ENCODE results near the gene ALOX12B. TPM values are rescaled to one million over a fixed set of nuclear protein-coding genes. Genes with fewer than 3 reads are reported as not detected.

ALOX12B gene
- total RNA-seq, 1 donor from 2014 or later, result 0.41 TPM

GRCh38 chr17:8075574-8076342 lies 11.8 kb downstream of the ALOX12B start:
- Mint-ChIP-seq H3K27ac (no peak overlapping the region), H3K27me3 (peaks cover 90% of the 10 kb centered on the region), H3K9me3 (ENCODE audit: low read depth) (no peaks in the 10 kb centered on the region), H3K36me3 (ENCODE audit: insufficient read depth) (no peaks in the 10 kb centered on the region), H3K4me3 (ENCODE audit: low read depth) (no peak overlapping the region), H3K4me1 (ENCODE audit: low read depth) (peaks cover 7% of the 10 kb centered on the region)
- TF ChIP-seq, protein P1, sequence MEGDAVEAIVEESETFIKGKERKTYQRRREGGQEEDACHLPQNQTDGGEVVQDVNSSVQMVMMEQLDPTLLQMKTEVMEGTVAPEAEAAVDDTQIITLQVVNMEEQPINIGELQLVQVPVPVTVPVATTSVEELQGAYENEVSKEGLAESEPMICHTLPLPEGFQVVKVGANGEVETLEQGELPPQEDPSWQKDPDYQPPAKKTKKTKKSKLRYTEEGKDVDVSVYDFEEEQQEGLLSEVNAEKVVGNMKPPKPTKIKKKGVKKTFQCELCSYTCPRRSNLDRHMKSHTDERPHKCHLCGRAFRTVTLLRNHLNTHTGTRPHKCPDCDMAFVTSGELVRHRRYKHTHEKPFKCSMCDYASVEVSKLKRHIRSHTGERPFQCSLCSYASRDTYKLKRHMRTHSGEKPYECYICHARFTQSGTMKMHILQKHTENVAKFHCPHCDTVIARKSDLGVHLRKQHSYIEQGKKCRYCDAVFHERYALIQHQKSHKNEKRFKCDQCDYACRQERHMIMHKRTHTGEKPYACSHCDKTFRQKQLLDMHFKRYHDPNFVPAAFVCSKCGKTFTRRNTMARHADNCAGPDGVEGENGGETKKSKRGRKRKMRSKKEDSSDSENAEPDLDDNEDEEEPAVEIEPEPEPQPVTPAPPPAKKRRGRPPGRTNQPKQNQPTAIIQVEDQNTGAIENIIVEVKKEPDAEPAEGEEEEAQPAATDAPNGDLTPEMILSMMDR (IDR thresholded peaks at IDR 0.05; ENCODE audit: unreplicated experiment), result no peak
- no peak for DNase-seq (ENCODE audit: low spot score, unreplicated experiment)

DNA sequence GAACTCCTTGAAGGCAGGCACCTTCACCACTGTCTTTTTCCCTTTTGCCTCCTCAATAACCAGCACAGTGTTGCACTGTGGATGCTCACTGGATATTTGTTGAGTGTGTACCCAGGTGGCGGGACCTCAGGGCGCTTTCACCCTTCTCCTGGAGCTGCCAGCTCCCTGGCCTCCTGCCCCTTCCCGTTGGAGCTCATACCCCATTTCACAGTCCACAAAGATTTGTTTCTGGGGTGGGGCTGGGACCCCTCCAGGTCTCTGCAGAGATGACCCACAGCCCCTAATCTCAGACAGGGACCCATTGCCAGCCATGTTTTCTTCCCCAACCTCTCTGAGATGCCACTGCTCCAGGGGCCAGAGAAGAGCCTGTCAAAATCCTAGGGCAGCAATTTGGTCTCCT lies 12.4 kb downstream of the ALOX12B start:
- TF ChIP-seq, protein P1 (IDR thresholded peaks at IDR 0.05; ENCODE audit: unreplicated experiment), result no peak
- Mint-ChIP-seq H3K4me1 (ENCODE audit: low read depth) (peaks cover 7% of the 10 kb centered on the region), H3K27ac (no peak overlapping the region), H3K9me3 (ENCODE audit: low read depth) (no peaks in the 10 kb centered on the region), H3K27me3 (peaks cover 89% of the 10 kb centered on the region), H3K36me3 (ENCODE audit: insufficient read depth) (no peaks in the 10 kb centered on the region), H3K4me3 (ENCODE audit: low read depth) (no peak overlapping the region)
- DNase-seq (ENCODE audit: low spot score, unreplicated experiment), result no peak

- Mint-ChIP-seq H3K36me3 (ENCODE audit: insufficient read depth) (no peaks in the 10 kb centered on the region), H3K27me3 (peaks cover 88% of the 10 kb centered on the region), H3K4me3 (ENCODE audit: low read depth) (no peak overlapping the region), H3K9me3 (ENCODE audit: low read depth) (no peaks in the 10 kb centered on the region), H3K4me1 (ENCODE audit: low read depth) (peaks cover 7% of the 10 kb centered on the region), H3K27ac (no peak overlapping the region)
- DNase-seq (ENCODE audit: low spot score, unreplicated experiment), result no peak
- TF ChIP-seq, protein P1 (IDR thresholded peaks at IDR 0.05; ENCODE audit: unreplicated experiment), result no peak
Observed at GRCh38 chr17:8074554-8074953, 13.0 kb downstream of the ALOX12B start.

- H3K4me3 Mint-ChIP-seq (ENCODE audit: low read depth), result peak overlapping the region; percentile 28
- no peaks in the 10 kb centered on the region for H3K9me3 Mint-ChIP-seq (ENCODE audit: low read depth)
- H3K36me3 Mint-ChIP-seq (ENCODE audit: insufficient read depth), result no peaks in the 10 kb centered on the region
- no peak overlapping the region for H3K27ac Mint-ChIP-seq
- peaks cover 91% of the 10 kb centered on the region for H3K27me3 Mint-ChIP-seq
- peaks cover 11% of the 10 kb centered on the region for H3K4me1 Mint-ChIP-seq (ENCODE audit: low read depth)
- TF ChIP-seq, protein P1 (IDR thresholded peaks at IDR 0.05; ENCODE audit: unreplicated experiment), result peak; percentile 95
- DNase-seq (ENCODE audit: low spot score, unreplicated experiment), result peak; percentile 69
Observed at GRCh38 chr17:8073627-8074484, 13.7 kb downstream of the ALOX12B start.

- H3K4me3 Mint-ChIP-seq (ENCODE audit: low read depth), result peak overlapping the region; percentile 45
- no peak overlapping the region for H3K27ac Mint-ChIP-seq
- peaks cover 15% of the 10 kb centered on the region for H3K4me1 Mint-ChIP-seq (ENCODE audit: low read depth)
- peaks cover 96% of the 10 kb centered on the region for H3K27me3 Mint-ChIP-seq
- DNase-seq (ENCODE audit: low spot score, unreplicated experiment), result no peak
- no peaks in the 10 kb centered on the region for H3K36me3 Mint-ChIP-seq (ENCODE audit: insufficient read depth)
- TF ChIP-seq, protein P1 (IDR thresholded peaks at IDR 0.05; ENCODE audit: unreplicated experiment), result no peak
- H3K9me3 Mint-ChIP-seq (ENCODE audit: low read depth), result no peaks in the 10 kb centered on the region
Observed at GRCh38 chr17:8072729-8073461, 14.6 kb downstream of the ALOX12B start.
